Mesothelial cell of epicardium (in vitro differentiated cells): Measurements from ENCODE around the gene PPP1R3G. TPM values are rescaled to one million over a fixed set of nuclear protein-coding genes. Genes with fewer than 3 reads are reported as not detected.

ENCODE experiments used
- DNase-seq, 2 experiments: peaks; one replicate each; pipeline ENCODE4 v3.0.0; 2021; ENCODE audit warnings: low spot score in 2 of 2; ENCODE audit not compliant: unreplicated experiment in 2 of 2
- H3K27ac Mint-ChIP-seq: 2 replicates; pipeline ENCODE4 v1.8.0; 2021; ENCODE audit warnings: mixed read lengths
- H3K27me3 Mint-ChIP-seq: 2 replicates; pipeline ENCODE4 v1.8.0; 2021; ENCODE audit warnings: low read depth, mixed read lengths
- H3K36me3 Mint-ChIP-seq: 2 replicates; pipeline ENCODE4 v1.8.0; 2021; ENCODE audit warnings: mixed read lengths
- H3K4me1 Mint-ChIP-seq: 2 replicates; pipeline ENCODE4 v1.8.0; 2021; ENCODE audit warnings: mixed read lengths
- H3K4me3 Mint-ChIP-seq: 2 replicates; pipeline ENCODE4 v1.8.0; 2021; ENCODE audit warnings: mild to moderate bottlenecking, moderate library complexity, mixed read lengths
- H3K9me3 Mint-ChIP-seq: 2 replicates; pipeline ENCODE4 v1.8.0; 2021; ENCODE audit warnings: mixed read lengths
- total RNA-seq: library from RNA; stranded (reverse); gene quantifications from 3 replicates; pipeline ENCODE4 v1.2.1, GENCODE V29; 2021
- TF ChIP-seq, protein P1 (sequence below): fragments of 200-600 bp; sonication (generic); IDR thresholded peaks from one replicate; pipeline ENCODE4 v1.5.0; 2021; ENCODE audit warnings: antibody characterized with exemption; ENCODE audit not compliant: unreplicated experiment

The PPP1R3G gene
- total RNA-seq, 1 donor from 2014 or later = 1.1 TPM

DNA sequence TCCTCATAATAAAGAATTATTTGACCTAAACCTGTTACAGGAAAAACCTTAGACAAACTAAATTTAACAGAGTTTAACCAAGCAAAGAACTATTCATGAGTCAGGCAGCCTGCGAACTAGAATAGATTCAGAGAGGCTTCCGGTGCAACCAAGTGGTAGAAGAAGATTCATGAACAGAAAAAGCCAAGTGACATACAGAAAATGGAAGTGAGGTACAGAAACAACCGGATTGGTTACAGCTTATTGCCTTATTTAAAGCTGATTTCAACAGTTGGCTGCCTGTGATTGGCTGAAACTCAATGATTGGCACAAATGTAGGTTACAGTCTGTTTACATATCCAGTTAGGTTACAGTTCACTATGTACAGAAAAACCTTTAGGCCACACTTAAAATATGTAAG, 10.1 kb downstream of the PPP1R3G start:
- H3K27ac Mint-ChIP-seq = no peak overlapping the region
- H3K36me3 Mint-ChIP-seq = no peaks in the 10 kb centered on the region

DNA sequence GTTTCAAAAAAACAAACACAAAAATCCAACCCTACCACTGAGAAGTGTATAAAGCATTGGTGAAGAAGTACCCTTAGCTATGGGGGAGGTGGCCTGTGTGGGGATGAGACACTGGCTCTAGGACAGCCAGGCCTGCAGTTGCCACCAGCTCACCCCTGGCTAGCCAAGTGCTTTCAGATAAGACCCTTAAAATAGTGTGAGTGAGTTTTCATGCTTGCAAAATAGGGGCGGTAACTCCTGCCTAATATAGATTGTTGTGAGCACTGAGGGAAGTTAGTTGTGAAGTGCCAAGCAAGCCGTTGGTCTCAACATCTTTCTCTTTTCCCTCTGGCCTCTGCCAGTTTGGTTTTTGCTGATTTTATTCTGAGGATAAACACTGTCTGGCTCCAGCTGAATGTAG, 11.3 kb downstream of the PPP1R3G start:
- TF ChIP-seq, protein P1, sequence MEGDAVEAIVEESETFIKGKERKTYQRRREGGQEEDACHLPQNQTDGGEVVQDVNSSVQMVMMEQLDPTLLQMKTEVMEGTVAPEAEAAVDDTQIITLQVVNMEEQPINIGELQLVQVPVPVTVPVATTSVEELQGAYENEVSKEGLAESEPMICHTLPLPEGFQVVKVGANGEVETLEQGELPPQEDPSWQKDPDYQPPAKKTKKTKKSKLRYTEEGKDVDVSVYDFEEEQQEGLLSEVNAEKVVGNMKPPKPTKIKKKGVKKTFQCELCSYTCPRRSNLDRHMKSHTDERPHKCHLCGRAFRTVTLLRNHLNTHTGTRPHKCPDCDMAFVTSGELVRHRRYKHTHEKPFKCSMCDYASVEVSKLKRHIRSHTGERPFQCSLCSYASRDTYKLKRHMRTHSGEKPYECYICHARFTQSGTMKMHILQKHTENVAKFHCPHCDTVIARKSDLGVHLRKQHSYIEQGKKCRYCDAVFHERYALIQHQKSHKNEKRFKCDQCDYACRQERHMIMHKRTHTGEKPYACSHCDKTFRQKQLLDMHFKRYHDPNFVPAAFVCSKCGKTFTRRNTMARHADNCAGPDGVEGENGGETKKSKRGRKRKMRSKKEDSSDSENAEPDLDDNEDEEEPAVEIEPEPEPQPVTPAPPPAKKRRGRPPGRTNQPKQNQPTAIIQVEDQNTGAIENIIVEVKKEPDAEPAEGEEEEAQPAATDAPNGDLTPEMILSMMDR = no peak
- no peak for DNase-seq
- Mint-ChIP-seq H3K27me3 (peaks cover 5% of the 10 kb centered on the region), H3K27ac (no peak overlapping the region), H3K36me3 (no peaks in the 10 kb centered on the region), H3K9me3 (no peaks in the 10 kb centered on the region), H3K4me3 (no peak overlapping the region), H3K4me1 (no peaks in the 10 kb centered on the region)

More for the DNA sequence above, 10.1 kb downstream of the PPP1R3G start:
- DNase-seq = no peak
- Mint-ChIP-seq H3K9me3 (no peaks in the 10 kb centered on the region), H3K4me3 (no peak overlapping the region), H3K4me1 (no peaks in the 10 kb centered on the region), H3K27me3 (peaks cover 7% of the 10 kb centered on the region)
- TF ChIP-seq, protein P1 = no peak

DNA sequence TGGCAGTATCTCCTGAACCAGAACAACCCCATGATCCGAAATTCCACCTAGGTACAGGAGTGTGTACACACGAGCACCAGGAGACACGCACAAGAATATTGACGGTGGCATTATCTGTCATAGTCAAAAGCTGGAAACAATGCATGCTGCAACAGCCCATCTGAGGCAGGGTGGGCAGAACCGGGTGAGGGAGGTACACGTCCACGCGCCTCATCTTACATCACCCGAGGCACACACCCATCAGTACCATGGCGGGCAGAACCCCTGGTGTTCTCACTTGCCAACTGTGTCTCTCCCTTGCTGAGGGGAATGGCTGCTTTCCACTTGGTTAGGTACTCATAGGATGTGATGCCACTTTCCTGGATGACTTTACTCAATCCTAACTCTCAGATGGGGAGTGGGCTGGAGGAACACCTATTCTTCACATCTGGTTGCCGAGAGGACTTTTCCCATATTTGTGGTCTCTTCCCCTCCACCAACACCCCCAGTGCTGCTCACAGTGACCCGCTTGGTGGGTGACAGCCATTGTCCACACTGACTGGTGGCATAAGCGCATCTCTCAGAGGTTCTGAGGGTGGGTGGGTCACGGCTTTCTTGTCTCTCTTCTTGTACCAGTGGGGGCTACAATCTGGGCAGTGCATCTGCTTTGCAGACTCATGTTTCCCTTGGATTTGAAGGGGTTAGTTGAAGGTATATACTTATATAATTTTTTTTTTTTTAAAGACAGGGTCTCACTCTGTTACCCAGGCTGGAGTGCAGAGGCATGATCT, 13.5 kb downstream of the PPP1R3G start:
- Mint-ChIP-seq H3K27me3 (no peaks in the 10 kb centered on the region), H3K36me3 (no peaks in the 10 kb centered on the region), H3K4me1 (no peaks in the 10 kb centered on the region), H3K27ac (no peak overlapping the region), H3K4me3 (no peak overlapping the region), H3K9me3 (no peaks in the 10 kb centered on the region)
- no peak for DNase-seq
- TF ChIP-seq, protein P1 = no peak

DNA sequence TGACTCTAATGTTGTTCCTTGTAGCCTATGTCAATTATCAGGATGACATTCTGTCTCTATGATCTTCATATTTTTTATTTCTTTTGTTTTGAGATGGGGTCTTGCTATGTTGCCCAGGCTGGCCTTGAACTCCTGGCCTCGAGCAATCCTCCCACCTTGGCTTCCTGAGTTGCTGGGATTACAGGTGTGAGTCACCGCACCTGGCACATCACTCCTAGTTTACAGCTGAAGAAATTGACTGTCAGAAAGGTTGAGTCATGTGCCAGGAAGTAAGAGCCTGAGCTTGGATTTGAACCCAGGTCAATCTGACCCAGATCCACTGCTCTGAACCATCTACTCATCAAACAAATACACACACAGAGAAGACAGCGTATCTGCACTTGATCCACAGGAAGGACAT, 14.4 kb downstream of the PPP1R3G start:
- H3K27ac Mint-ChIP-seq = no peak overlapping the region
- H3K4me1 Mint-ChIP-seq = no peaks in the 10 kb centered on the region
- no peaks in the 10 kb centered on the region for H3K27me3 Mint-ChIP-seq
- no peaks in the 10 kb centered on the region for H3K9me3 Mint-ChIP-seq
- H3K36me3 Mint-ChIP-seq = no peaks in the 10 kb centered on the region
- TF ChIP-seq, protein P1 = no peak
- no peak overlapping the region for H3K4me3 Mint-ChIP-seq
- no peak for DNase-seq

DNA sequence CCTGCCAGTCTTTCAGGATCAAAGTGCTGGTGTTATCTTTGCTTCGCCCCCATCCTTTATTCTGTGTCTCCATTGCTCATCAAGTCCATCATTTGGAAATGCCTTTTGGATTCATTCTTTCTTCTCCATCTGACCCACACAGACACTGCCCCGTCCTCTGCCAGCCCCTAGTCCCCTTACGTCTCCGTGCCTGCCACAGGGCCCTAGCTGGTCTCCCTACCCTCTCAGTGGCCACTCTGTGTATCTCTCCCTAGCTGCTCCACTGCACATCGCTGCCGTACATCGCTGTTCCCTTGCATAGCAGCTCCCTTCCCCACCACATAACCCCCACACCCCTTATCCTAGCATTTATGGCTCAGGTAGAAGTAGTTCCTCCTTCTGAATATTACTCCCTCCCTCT, 15.7 kb downstream of the PPP1R3G start:
- no peaks in the 10 kb centered on the region for H3K9me3 Mint-ChIP-seq
- DNase-seq = no peak
- H3K27ac Mint-ChIP-seq = no peak overlapping the region
- H3K36me3 Mint-ChIP-seq = no peaks in the 10 kb centered on the region
- H3K4me1 Mint-ChIP-seq = no peaks in the 10 kb centered on the region
- no peaks in the 10 kb centered on the region for H3K27me3 Mint-ChIP-seq
- H3K4me3 Mint-ChIP-seq = no peak overlapping the region
- TF ChIP-seq, protein P1 = no peak
